HG02571 (cell line): ENCODE data around the gene BHLHE23.

Experiments used
- ATAC-seq: cut with Tn5 transposase; IDR thresholded peaks from one replicate; pipeline ENCODE4 v1.9.1; 2021; ENCODE audit warnings: mild to moderate bottlenecking, moderate library complexity; ENCODE audit not compliant: unreplicated experiment

The BHLHE23 gene

DNA sequence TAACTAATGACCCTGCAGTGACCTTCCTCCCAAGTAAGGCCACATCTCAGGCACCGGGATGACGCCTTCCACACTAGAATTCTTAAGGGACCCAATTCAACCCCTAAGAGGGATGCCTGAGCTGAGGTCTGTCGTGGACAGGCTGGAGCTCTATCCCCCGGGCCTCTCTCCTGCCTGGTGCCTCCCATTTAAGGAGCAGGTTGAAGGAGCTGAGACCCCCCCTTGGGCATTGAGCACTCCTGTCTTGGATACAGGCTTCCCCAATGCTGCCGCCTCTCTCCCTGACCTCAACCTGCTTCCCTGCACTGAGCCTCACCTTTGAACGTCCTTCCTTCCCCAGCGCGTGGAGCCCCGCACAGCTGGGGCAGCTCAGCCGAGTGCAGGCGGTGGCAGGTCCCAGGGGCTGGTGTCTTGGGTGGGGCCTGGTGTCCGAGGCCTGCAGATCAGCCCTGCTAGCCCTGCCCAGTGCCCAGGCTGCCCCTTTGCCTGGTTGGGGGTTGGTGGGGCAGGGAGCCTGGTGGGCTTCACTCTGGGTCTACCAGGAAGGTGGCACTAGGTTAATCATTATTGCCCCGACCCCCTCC, 19.9 kb upstream of the BHLHE23 start:
- no peak for ATAC-seq

DNA sequence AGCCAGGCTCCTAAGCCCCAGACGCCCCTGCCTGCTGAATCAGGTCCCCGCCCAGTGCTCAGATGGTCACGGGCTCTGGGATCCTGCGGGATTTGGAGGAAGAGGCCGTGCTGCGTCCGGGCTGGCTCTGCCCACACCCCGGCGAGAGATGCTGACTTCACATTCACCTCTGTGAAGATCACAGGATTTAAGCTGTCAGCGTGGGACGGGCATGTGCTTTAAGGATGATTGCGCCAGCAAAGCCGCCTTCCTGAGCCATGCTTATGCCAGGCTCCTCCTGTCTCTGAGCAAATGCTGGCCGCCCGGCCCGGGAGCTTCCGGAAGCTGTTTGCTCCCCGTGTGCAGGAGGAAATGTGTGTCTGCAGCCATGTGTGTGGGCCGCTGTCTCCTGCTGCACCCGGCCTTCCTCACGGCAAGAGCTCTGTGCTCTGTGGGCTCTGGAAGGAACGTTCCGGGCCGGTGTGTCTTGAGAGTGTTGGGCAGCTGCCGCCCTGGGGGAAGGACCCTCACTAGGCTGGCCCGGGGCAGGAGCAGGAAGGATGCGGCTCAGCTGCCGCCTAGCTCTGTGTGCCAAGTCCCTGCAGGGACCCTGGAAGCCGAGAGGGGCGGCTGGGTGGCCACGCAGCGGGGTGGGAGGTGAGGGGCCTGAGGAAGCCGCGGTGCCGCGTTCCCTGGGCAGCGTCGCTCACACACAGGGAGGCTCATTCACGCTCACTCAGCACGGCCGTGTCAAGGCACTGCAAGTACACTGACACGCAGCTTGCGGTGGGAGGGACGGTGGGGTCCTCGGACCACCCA, 19.0 kb upstream of the BHLHE23 start:
- ATAC-seq, result no peak

DNA sequence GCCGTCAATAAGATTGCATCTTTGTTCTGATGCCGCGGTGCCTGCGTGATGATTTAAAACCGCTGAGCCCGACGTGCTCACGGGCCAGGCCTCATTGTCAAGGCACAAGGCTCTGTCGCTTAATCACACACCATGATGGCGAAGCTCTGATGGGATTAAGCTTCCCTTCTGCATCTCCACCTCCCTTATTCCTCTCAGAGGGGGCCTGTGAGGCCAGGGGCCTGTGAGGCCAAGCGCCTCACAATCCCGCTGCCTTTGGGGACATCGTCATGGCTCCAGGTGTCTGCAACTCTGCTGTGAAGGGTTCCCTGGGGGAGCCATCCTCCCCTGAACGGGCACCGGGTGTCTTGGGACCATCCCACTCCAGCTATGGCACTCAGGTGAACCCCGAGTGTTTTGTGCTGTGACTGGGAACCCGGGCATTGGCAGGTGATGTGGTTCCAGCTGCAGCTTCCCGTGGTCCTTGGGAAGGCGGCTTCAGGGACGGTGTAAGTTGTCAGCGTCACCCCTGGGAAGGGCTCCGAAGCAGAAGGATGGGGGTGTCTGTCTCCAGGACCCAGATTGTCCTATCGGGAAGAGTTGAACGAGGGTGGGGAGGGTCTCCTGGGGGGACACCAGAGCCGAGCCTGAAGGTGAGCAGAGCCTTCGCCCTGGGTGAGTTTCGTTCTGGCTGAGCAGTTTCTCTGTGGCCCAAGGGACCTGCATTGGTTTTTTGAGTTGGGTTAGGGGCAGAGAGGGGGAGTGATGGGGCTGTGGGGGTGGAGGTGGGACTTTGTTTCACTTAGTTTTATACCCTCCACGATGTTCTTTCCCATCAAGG, 18.0 kb upstream of the BHLHE23 start:
- ATAC-seq, result no peak

DNA sequence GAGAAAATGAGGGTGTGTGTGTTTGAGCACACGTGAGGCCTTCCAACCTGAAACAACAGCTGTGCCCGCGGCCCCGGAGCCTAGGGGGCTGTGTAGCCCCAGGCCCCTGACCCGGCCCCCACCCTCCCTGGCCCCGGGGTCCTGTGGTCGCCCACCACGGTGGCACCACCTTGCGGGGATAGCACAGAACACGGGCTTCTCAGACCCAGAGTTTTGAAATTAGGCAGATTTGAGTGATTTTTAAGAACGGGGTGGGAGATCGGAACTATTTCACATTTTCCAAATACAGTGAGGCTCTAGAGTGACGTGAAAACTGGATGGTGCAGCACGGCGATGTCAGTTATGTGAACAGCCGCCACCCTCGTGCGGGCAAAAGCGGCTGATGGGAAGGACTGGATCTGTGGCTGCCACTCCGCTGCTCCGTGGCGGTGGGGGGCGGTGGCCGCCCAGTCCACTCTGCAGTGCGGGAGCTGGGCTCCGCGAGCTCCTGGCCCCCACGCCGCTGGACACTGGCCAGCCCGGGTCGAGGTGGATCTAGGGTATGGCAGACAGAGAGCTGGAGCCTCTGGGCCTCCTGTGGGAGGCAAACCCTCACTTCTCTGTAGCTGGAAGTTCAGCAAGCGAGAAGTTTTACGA, 17.3 kb upstream of the BHLHE23 start:
- ATAC-seq, result no peak

DNA sequence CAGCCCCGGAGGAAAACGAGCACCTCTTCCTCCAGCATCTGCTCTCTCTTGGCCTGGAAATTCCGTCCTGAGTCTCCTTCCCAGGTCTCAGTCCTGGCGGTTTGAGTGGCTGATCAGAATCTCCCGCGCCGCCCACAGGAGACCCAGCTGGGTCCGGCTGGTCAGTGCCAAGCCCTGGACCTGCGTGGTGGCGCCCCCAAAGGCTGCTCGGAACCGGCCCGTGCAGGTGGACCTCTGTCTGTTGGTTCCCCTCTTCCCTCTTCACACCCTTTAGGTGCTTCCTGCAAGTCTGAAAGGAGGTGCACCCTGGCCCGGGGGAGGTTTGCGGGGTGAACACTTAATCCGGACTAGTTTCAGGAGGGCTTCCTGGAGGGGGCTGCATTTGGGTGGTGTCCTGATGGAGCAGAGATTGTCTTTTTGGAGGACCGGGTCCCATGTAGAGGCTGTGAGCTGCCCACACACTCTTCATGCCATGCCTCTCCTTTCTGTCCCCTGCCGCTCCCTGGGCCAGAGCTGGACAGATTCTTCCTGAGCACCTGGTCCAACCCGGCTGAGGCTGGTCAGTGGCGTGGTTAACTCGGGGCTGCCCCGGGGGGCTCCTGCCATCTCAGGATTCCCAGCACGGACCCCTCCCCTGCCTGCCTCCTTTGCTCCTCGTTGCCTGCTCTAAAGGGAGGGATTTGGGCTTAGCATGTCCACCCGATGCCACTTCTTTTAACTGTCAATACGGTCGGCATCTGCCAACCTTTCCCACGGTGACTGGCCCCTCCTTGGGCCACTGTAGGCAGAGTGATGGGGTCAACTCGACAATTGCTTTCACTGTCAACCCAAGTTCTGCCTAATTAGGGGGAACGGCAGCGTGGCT, 16.5 kb upstream of the BHLHE23 start:
- ATAC-seq, result no peak

DNA sequence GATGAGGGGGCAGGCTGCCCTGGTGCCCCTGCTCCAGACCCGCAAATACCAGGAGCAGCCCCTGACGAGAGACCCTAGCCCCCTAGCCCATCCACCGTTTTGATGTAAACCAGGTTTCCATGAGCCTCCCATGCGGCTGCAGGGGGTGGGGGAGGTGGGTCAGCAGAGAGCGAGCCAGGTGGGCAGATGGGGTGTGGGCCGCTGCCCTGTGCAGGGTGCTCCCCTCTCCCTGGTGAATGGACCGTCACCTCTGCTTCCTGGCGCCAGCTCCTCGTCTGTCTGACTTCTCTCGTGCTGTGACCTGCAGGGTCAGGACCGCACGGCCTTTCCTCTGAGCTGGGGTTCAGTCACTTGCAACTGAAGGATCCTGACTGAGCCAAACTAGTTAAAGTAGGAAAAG, 15.7 kb upstream of the BHLHE23 start:
- no peak for ATAC-seq

DNA sequence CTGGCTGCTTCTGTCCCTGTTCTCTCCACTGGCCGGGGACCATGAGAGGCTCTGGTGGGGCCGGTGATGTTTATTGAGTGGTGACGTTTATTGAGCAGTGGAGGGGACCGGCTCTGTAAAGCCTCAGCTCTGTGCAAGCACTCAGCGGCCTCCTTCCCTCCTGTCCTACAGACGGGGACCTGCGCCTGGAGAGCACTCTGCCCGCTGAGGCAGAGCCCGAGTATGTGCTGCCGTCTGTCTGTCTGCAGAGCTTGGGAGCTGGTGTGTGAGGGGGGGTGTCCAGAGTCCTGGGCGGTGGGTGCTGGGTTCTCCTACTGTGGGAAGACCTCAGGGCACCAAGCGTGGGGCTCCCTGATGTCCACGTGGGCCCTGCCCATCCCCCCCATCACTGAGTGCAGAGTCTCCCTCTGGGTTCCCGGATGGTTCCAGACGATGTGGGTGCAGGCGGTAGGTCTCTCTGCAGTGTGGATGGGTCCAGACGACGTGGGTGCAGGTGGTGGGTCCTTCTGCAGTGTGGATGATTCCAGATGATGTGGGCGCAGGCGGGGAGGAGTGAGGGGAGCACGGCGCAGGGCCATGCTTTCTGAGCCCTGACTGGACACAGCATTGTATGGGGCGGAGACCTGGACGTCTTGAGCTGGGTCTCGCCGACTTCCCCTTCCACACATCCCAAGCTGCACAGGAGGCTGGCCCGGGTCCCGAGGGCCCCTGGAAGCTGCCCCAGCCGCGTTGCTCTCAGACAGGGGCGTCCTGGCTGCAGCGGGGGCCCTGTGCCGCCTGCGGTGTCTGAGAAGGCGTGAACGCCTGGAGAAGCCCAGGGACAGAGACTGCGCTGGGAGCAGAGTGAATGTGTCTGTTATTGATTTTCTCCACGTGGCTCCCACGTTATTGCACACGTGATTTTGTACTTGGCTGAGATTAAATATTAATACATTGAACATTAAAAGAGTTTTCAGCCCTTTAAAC, 14.9 kb upstream of the BHLHE23 start:
- ATAC-seq, result no peak

DNA sequence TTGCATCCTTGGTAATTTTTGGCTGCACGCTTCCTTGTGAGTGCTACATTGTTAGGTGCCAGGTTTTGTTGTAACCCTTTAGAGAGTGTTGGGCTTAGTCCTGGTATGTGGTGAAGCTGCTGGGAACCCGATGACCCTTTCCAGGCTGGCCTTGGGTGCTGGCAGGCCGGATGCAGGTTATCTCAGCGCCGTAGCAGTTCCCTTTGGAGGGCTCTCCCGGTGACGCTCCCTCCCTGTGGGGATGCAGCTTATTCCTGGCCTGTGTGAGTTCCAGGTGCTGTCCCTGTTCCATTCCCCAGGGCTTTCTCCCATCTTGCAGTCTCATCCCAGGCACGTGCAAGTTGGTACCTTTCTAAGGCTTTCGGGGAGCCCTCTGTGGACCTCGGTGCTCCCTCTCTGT, 13.9 kb upstream of the BHLHE23 start:
- no peak for ATAC-seq

DNA sequence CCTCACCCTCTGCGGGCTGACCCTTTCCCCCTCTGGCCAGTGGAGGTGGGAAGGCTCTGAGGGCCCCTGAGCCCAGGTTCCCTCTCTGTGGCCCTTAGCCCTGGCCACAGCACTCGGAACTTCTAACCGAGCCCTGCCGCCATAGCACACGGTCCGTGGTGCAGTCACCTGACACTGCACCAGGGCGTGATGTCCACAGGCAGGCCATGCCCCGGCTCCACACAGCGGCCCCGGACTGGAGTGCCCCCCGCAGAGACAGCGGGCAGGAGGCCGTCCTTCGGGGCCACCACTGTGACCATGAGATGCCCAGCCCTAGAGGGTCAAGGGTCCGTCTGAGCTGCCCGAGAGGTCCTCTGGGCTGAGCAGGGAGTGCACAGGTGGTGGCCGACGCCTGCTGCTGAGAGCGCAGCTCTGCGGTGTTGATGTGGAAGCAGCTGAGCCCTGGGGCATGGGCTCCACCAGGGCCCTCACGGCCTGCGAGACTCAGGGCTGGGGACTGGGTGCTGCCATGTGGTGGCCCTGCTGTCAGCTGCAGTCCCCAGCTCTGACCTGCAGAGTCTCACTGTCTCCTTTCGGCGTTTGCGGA, 11.2 kb upstream of the BHLHE23 start:
- ATAC-seq, result no peak

DNA sequence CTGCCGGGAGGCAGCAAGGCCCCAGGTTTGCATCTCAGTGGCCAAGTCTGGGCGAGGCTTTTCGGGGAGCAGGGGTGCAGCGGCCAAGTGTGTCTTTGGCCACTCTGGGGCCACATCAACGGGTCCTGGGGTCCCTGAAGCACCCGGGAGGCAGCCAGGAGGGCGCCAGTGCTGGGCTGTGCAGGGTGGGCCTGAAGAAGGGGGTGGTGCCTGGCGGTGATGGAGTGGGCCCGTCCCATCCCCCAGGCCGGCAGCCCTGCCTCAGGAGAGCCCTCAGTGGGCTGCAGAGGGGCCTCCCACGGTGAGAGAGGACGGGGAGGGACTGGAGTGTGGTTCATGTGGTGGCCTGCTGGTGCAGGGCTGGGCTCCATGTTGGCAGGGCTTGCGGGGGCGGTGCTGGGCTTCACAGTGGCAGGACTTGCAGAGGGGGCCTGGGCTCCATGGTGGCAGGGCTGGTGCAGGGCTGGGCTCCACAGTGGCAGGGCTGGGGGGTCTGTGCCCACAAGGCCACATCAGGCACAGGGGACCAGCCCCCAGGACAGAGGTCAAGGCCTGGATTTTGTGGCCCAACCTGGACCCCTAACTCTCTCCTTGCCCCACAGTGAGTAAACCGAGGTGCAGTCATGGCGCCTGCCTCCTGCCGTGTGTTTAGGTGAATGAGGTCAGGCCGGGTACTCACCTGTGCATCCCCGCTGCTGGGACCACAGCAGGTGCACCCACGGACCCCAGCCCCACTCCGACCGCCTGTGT, 10.5 kb upstream of the BHLHE23 start:
- ATAC-seq, result no peak

DNA sequence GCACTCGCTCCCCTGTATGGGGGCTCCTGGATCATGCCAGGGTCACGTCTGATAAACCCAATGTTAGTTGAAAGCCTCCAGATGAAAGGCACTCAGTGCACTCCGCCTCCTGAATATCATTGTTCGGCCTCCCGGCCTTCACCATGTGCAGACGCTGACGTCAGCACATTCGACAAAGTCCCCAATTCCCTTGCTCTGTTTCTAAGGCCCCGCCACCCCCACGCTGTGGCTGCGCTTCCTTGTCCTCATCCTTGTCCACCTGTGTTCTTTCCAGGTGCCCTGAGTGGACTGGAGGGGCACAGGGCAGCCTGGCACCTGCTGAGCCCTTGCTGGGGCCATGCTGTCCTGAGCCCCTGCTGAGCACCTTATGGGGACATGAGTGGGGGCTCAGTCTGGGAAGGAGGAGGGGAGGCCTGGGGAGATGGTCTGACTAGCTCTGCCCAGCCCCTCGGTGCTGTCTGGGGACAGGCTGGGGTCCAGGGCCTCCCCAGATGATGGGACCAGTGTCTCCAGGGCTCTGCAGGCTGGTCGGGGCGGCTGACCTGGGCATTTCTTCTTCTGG, 9.8 kb upstream of the BHLHE23 start:
- no peak for ATAC-seq

DNA sequence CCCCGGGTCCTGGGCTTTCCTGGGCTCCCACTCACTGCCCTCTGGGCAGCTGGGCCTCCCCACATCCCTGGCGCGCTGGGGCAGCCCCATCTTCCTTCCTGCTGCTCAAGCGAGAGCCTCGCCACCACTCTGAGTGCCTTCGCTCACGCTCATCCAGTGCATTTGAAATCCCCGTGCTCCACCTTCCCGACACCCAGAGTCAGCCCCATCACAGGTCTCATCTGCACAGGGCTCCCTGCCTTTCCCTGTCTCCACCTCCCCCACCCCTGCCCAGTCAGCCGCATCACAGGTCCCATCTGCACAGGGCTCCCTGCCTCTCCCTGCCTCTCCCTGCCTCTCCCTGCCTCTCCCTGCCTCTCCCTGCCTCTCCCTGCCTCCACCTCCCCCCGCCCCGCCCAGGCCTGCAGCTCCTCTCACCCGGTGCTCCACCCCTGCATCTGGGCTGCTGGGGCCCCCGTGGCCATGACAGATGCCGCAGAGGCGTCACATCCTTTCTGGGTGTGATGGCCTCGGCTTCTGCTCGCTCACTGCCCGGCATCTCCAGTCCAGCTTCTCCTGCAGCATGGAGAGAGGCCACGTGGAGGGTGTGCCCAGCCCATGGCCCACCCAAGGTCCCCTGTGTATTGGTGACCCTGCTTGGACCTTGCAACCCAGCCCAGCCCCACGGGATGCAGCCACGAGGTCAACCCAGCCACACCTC, 9.0 kb upstream of the BHLHE23 start:
- ATAC-seq, result no peak

DNA sequence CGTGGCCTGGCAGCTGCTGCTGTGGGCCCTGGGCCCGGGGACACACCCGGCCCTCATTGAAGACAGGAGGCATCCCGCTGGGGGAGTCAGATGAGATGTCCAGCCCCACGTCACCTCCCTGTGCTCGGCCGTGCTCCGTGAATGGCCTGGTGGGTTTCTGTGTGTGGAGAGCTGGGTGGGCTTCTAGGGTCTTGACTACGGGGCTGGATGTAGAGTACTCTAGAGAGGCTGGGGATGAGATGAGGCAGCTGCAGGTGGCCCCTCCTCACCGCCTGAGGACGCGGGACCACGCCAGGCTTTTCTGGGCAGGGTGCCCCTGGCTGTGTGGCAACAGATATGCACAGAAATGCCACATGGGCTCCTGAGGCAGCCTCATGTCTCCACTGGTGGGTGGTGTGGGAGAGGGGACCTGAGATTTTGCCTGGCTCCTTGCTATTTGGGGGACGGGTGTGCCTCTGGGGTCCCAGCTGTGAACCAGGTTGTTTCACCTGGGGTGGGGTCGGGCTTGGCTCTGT, 8.4 kb upstream of the BHLHE23 start:
- no peak for ATAC-seq

DNA sequence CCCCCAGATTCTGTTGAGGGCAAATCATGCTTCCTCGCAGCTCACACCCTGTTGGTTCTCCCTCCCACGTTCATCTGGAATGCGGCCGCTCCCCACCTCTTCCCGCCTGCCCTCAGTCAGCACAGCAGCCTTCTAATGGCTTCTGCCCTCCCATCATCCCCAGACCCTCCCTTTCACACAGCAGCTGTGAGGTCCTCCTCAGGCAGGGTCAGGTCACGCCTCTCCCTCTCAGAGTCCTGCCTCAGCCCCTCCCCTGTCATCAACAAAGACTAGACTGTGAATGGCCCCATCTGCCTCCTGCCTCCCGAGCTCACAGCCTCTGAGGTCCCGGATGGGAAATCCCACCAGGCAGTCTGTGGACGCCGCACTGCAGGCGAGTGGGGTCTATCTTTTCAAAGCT, 7.9 kb upstream of the BHLHE23 start:
- ATAC-seq, result no peak

DNA sequence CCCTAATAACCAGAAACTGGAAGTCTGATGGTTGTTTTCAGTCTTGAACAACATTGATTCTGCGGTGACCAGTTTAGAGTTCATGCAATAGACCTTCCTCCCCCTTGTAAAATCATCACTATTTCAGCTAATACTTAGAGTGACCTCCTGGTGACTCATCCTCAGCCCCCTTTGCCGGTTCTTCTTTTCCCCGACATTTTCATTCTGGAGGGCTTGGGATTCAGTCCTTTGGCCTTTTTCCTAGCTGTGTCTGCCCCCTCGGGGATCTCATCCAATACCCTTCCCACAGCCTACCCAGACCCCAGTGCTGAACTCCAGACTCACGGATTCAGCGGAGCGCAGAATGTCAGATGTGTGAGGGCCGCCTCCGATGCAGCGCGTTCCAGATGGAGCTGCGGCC, 7.5 kb upstream of the BHLHE23 start:
- no peak for ATAC-seq

DNA sequence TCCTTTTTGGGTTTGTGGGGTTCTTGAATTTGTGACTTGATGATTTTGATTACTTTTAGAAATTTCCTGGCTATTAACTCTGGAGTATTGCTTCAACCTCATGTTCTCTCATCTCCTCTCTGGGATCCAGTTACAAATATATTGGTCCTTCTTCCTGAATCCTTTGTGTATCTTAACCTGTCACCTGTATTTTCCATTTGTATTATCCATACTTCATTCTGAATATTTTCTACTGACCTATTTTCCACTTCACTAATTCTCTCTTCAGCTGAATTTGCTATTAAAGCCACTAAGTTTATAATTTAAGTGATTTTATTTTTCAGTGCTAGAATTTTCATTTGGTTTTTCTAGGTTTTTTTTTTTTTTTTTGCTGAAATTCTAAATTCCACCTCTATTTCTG, 6.4 kb upstream of the BHLHE23 start:
- ATAC-seq, result no peak

DNA sequence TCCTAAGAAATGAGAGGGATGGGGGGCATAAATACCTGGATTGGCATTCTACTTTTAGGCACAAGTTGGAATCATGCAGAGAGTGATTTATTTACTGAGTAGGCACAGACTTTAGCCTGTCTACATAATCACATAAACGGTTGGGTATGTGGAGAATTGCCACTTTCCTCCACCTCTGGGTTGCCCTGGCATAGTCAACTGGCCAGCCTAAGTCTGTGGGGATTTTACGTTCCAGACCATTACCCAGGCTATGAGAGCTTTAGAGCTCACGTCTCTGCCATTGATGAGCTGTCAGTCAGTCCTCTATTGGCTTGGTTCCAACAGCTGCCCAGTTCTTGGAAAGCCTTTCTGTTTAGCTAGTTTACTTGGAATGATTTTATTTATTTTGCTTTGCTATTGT, 5.0 kb upstream of the BHLHE23 start:
- ATAC-seq, result no peak
